B cell (primary cell): ENCODE results near the gene CELA3A. TPM values are rescaled to one million over a fixed set of nuclear protein-coding genes. Genes with fewer than 3 reads are reported as not detected.

Experiments used
- ATAC-seq: fragments of 200-7000 bp; cut with Tn5 transposase; one replicate; pipeline ENCODE4 v1.10.0; 2021; ENCODE audit warnings: low read depth, mild to moderate bottlenecking, moderate number of reproducible peaks, moderate library complexity
- CTCF ChIA-PET: fragments of 350-600 bp; sonication (Branson Sonifier 250); formaldehyde crosslinking; loops from one replicate; lab custom pipeline; 2021; ENCODE audit warnings: antibody characterized with exemption, inconsistent platforms; lab: Charles Lee
- POLR2A ChIA-PET: fragments of 350-600 bp; sonication (Branson Sonifier 250); formaldehyde crosslinking; loops from one replicate; lab custom pipeline; 2021; ENCODE audit warnings: antibody characterized with exemption; lab: Charles Lee
- DNase-seq: peaks from one replicate; pipeline ENCODE4 v3.0.0; 2013
- H2AFZ ChIP-seq: 2 replicates; pipeline ENCODE4 v1.6.1; 2012; ENCODE audit warnings: mild to moderate bottlenecking, low read depth, low read length; ENCODE audit not compliant: insufficient read depth, poor library complexity, severe bottlenecking
- H3K27ac ChIP-seq, 2 donors: 1 replicate in 1 of 2; 2 replicates in 1 of 2; pipeline ENCODE4 v1.5.1; 2012 to 2013; ENCODE audit warnings: low read length in 2 of 2, mild to moderate bottlenecking in 2 of 2, moderate library complexity in 1 of 2
- H3K27me3 ChIP-seq, 4 experiments: fragments of 200-600 bp in 1 of 4; sonication (generic) in 1 of 4; replicated peaks in 1 of 4; 1 replicate in 2 of 4; 2 replicates in 2 of 4; pipeline versions ENCODE4 v1.6.1 to v1.7.0; 2013 to 2016; ENCODE audit warnings: low read length in 3 of 4, mild to moderate bottlenecking in 2 of 4, mixed read lengths in 1 of 4, moderate library complexity in 1 of 4; ENCODE audit not compliant: insufficient read depth in 4 of 4, control insufficient read depth in 3 of 4; ENCODE audit errors: control extremely low read depth in 1 of 4
- H3K36me3 ChIP-seq, 2 experiments: replicated peaks in 1 of 2; 1 replicate in 1 of 2; 2 replicates in 1 of 2; pipeline versions ENCODE4 v1.6.1 to v1.7.1; 2013; ENCODE audit warnings: low read length in 1 of 2; ENCODE audit not compliant: insufficient read depth in 2 of 2, control insufficient read depth in 1 of 2; ENCODE audit errors: control extremely low read depth in 1 of 2, extremely low read depth in 1 of 2
- H3K4me1 ChIP-seq, 2 donors: fragments of 200-600 bp in 1 of 2; sonication (generic) in 1 of 2; 1 replicate in 1 of 2; 2 replicates in 1 of 2; pipeline versions ENCODE4 v1.5.1 to v1.6.1; 2013 to 2017; ENCODE audit warnings: low read length in 2 of 2; ENCODE audit not compliant: control insufficient read depth in 2 of 2, insufficient read depth in 2 of 2
- H3K4me2 ChIP-seq: replicated peaks from 2 replicates; pipeline ENCODE3; 2012; ENCODE audit warnings: mild to moderate bottlenecking, low read depth, low read length; ENCODE audit not compliant: poor library complexity, severe bottlenecking
- H3K4me3 ChIP-seq, 5 experiments: fragments of 200-600 bp in 1 of 5; sonication (generic) in 1 of 5; 1 replicate in 3 of 5; 2 replicates in 2 of 5; pipeline versions ENCODE4 v1.5.1 to v1.7.0; 2011 to 2016; ENCODE audit warnings: low read length in 4 of 5, mild to moderate bottlenecking in 4 of 5, low read depth in 2 of 5, control low read depth in 1 of 5, moderate library complexity in 1 of 5; ENCODE audit not compliant: insufficient read depth in 1 of 5; ENCODE audit errors: control extremely low read depth in 1 of 5, extremely low read depth in 1 of 5
- H3K79me2 ChIP-seq: fragments of 200-600 bp; sonication (generic); one replicate; pipeline ENCODE4 v1.6.0; 2016; ENCODE audit warnings: low read length; ENCODE audit not compliant: control insufficient read depth, insufficient read depth
- H3K9ac ChIP-seq: fragments of 200-600 bp; sonication (generic); 2 replicates; pipeline ENCODE4 v1.6.1; 2017; ENCODE audit warnings: mild to moderate bottlenecking, low read length, moderate library complexity
- H3K9me3 ChIP-seq, 3 donors: one replicate each; pipeline versions ENCODE4 v1.6.1 to v1.7.1; 2013; ENCODE audit warnings: low read length in 2 of 3; ENCODE audit not compliant: control insufficient read depth in 2 of 3, insufficient read depth in 1 of 3; ENCODE audit errors: control extremely low read depth in 1 of 3
- H4K20me1 ChIP-seq: 2 replicates; pipeline ENCODE4 v1.6.0; 2012; ENCODE audit warnings: mild to moderate bottlenecking, low read length; ENCODE audit not compliant: insufficient read depth, control insufficient read depth, poor library complexity, severe bottlenecking
- H3K27ac Mint-ChIP-seq: one replicate; pipeline ENCODE4 v1.8.0; 2021; ENCODE audit warnings: mixed read lengths
- H3K27me3 Mint-ChIP-seq: one replicate; pipeline ENCODE4 v1.8.0; 2021; ENCODE audit warnings: mixed read lengths
- H3K4me1 Mint-ChIP-seq: one replicate; pipeline ENCODE4 v1.8.0; 2021; ENCODE audit warnings: mixed read lengths
- H3K4me3 Mint-ChIP-seq: one replicate; pipeline ENCODE4 v1.8.0; 2021; ENCODE audit warnings: mixed read lengths
- H3K9me3 Mint-ChIP-seq: one replicate; pipeline ENCODE4 v1.8.0; 2022; ENCODE audit warnings: mixed read lengths; ENCODE audit not compliant: insufficient read depth
- CTCF ChIP-seq: fragments of 200-600 bp; IDR thresholded peaks from one replicate; pipeline ENCODE4 v1.8.0; 2022; ENCODE audit warnings: antibody characterized with exemption, mild to moderate bottlenecking
- EZH2 ChIP-seq: IDR thresholded peaks from 2 replicates; pipeline ENCODE4 v1.6.1; 2012; ENCODE audit warnings: borderline replicate concordance, low read depth, mild to moderate bottlenecking, moderate library complexity, low read length; ENCODE audit not compliant: insufficient read depth, poor library complexity, severe bottlenecking
- WGBS: methylation state at CpG from one replicate; pipeline ENCODE4 v1.1.5; 2013; ENCODE audit warnings: missing lambda C conversion rate; ENCODE audit not compliant: insufficient coverage; 5-methylcytosine and 5-hydroxymethylcytosine counted together
- intact Hi-C: fragments of 100-400 bp; cut with micrococcal nuclease; formaldehyde crosslinking; loops from one replicate; pipeline ENCODE4 v1.10.0; 2022
- polyA plus RNA-seq: library from polyadenylated mRNA; depleted of rRNA; stranded (reverse); fragments of >200 nt; gene quantifications from 2 replicates; pipeline ENCODE4 v1.2.3, GENCODE V29; 2012
- total RNA-seq, 2 donors: library from RNA; stranded (reverse); fragments of 120-200 nt in 1 of 2; gene quantifications; 1 replicate in 1 of 2; 2 replicates in 1 of 2; pipeline versions ENCODE4 v1.2.3 to v1.2.4, GENCODE V29; 2013 to 2022

CELA3A gene
- total and polyA plus RNA-seq, 2 donors (not counting 1 experiment from before 2014, with no cell fraction given) = not detected

DNA sequence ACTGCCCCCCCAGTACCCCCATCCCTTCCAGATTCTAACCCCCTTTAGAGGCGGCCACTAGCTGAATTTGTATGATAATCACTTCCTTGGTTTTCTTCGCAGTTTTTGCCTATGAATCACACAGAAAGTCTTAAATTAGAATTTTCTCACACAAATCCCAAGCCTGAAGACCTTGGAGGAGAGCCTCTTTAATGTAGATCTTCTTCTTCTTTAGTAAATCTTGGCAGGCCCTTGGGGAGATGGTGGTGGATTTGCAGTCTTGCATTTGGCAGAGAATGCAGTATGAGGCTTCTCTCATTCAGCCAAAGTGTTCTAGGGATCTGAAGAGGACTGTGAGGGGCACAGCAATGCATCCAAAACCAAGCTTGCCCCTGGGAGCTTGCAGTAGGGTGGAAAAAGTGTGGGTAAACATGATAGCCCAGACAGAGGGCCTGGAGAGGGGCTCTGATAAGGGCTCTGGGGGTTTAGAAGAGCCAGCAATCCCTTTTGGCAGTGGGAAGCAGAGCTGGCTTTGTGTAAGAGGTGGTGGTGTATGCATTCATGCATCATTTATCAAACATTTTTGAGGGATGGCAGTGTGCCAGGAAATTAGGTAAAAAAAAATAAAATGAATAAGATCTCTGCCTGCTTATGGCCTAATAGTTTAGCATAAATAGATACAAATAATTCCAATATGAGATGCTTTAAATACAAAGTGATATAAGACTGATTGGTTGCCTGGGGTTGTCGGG lies 43.4 kb downstream of the CELA3A start:
- POLR2A ChIA-PET = interaction anchor here (0.6 kb wide), 1 partner anchor 1684 kb away, joined by 3 read pairs; no protein-coding TSS in a partner anchor
- no peaks in the 10 kb centered on the region for H3K36me3 ChIP-seq
- CTCF ChIA-PET = no interaction called here
- H3K4me1 ChIP-seq = peaks cover 26 to 45% of the 10 kb centered on the region in 2 donors
- no peak for ATAC-seq
- no peaks in the 10 kb centered on the region for H3K27me3 ChIP-seq
- H3K4me3 Mint-ChIP-seq = no peak overlapping the region
- H3K27ac Mint-ChIP-seq = no peak overlapping the region
- no peak overlapping the region for H2AFZ ChIP-seq
- no peak overlapping the region for H3K4me3 ChIP-seq
- peaks cover 0 to 8% (median 6%) of the 10 kb centered on the region in 3 donors for H3K9me3 ChIP-seq
- no peak for DNase-seq
- no peak for TF ChIP-seq CTCF
- H3K27ac ChIP-seq = no peak overlapping the region
- intact Hi-C loops = no loop called here
- no peaks in the 10 kb centered on the region for H3K27me3 Mint-ChIP-seq
- WGBS = 75% methylated on average over 1 of the region's 3 CpGs
- no peaks in the 10 kb centered on the region for H4K20me1 ChIP-seq
- H3K4me2 ChIP-seq = no peak overlapping the region
- H3K9ac ChIP-seq = no peak overlapping the region
- H3K9me3 Mint-ChIP-seq = peaks cover 3% of the 10 kb centered on the region
- peaks cover 17% of the 10 kb centered on the region for H3K79me2 ChIP-seq
- peaks cover 36% of the 10 kb centered on the region for H3K4me1 Mint-ChIP-seq

- CTCF ChIA-PET = interaction anchor here (1.0 to 2.3 kb wide), 2 partner anchors 23 to 26 kb away, joined by 3 to 5 read pairs; no protein-coding TSS in a partner anchor
- Mint-ChIP-seq H3K4me3 (no peak overlapping the region), H3K4me1 (peaks cover 31% of the 10 kb centered on the region), H3K9me3 (peaks cover 3% of the 10 kb centered on the region), H3K27ac (no peak overlapping the region), H3K27me3 (no peaks in the 10 kb centered on the region)
- DNase-seq (no peak), ATAC-seq (no peak)
- H3K27me3 ChIP-seq = no peaks in the 10 kb centered on the region
- no peak overlapping the region for H3K27ac ChIP-seq
- 100% methylated on average over 1 of the region's 2 CpGs for WGBS
- no peak overlapping the region for H3K4me2 ChIP-seq
- POLR2A ChIA-PET = interaction anchor here (0.6 kb wide), 1 partner anchor 1683 kb away, joined by 3 read pairs; no protein-coding TSS in a partner anchor
- H3K36me3 ChIP-seq = no peaks in the 10 kb centered on the region
- TF ChIP-seq CTCF (no peak), EZH2 (no peak)
- H3K4me1 ChIP-seq = peaks cover 18 to 37% of the 10 kb centered on the region in 2 donors
- H4K20me1 ChIP-seq = no peaks in the 10 kb centered on the region
- H2AFZ ChIP-seq = no peak overlapping the region
- H3K79me2 ChIP-seq = peaks cover 17% of the 10 kb centered on the region
- H3K9me3 ChIP-seq = peaks cover 0 to 8% (median 6%) of the 10 kb centered on the region in 3 donors
- intact Hi-C loops = no loop called here
- no peak overlapping the region for H3K4me3 ChIP-seq
- no peak overlapping the region for H3K9ac ChIP-seq
Measured at GRCh38 chr1:22045604-22046228, 44.3 kb downstream of the CELA3A start.
